Ishikawa (cell line): ENCODE measurements around the gene AIMP2.

ENCODE experiments used
- CEBPB ChIP-seq: IDR thresholded peaks from 2 replicates; pipeline ENCODE4 v1.6.1; 2012
- EP300 ChIP-seq: IDR thresholded peaks from 2 replicates; pipeline ENCODE4 v1.6.1; 2012; ENCODE audit warnings: borderline replicate concordance
- RAD21 ChIP-seq: IDR thresholded peaks from 2 replicates; pipeline ENCODE4 v1.6.1; 2012; ENCODE audit warnings: low read depth
- USF1 ChIP-seq: IDR thresholded peaks from 2 replicates; pipeline ENCODE4 v1.6.1; 2012
- YY1 ChIP-seq: IDR thresholded peaks from 2 replicates; pipeline ENCODE4 v1.6.1; 2012; ENCODE audit warnings: low read depth

GRCh38 chr7:6056616-6057015, 47.5 kb downstream of the AIMP2 start:
- no peak for TF ChIP-seq YY1
- no peak for TF ChIP-seq RAD21
- TF ChIP-seq EP300, result no peak
- TF ChIP-seq USF1, result no peak
- TF ChIP-seq CEBPB, result no peak
